ENCODE results near the gene SLC30A1. TPM values are rescaled to one million over a fixed set of nuclear protein-coding genes. Genes with fewer than 3 reads are reported as not detected.

Gene SLC30A1
- total RNA-seq, 1 donor from 2014 or later: 31.9 TPM

GRCh38 chr1:211609120-211610024 is 30.4 kb upstream of the SLC30A1 start:
- peak; percentile 40 to 73 for DNase-seq (ENCODE audit: low read depth in 2 of 2)

GRCh38 chr1:211607754-211608473 is 29.0 kb upstream of the SLC30A1 start:
- no peak for DNase-seq (ENCODE audit: low read depth in 2 of 2)

- DNase-seq (ENCODE audit: low read depth in 2 of 2): peak in 1 of 2 donors; percentile 14
Observed at GRCh38 chr1:211606914-211607753, 28.2 kb upstream of the SLC30A1 start.

- DNase-seq (ENCODE audit: low read depth in 2 of 2): no peak
Observed at GRCh38 chr1:211606332-211606913, 27.5 kb upstream of the SLC30A1 start.

GRCh38 chr1:211605603-211606331 is 26.8 kb upstream of the SLC30A1 start:
- no peak for DNase-seq (ENCODE audit: low read depth in 2 of 2)

GRCh38 chr1:211605034-211605433 is 26.1 kb upstream of the SLC30A1 start:
- no peak for DNase-seq (ENCODE audit: low read depth in 2 of 2)

- DNase-seq (ENCODE audit: low read depth in 2 of 2): no peak
Observed at GRCh38 chr1:211604548-211604947, 25.6 kb upstream of the SLC30A1 start.

- DNase-seq (ENCODE audit: low read depth in 2 of 2): no peak
Observed at GRCh38 chr1:211603713-211604112, 24.8 kb upstream of the SLC30A1 start.

GRCh38 chr1:211603191-211603701 is 24.3 kb upstream of the SLC30A1 start:
- no peak for DNase-seq (ENCODE audit: low read depth in 2 of 2)

- peak in 1 of 2 donors; percentile 48 for DNase-seq (ENCODE audit: low read depth in 2 of 2)
Observed at GRCh38 chr1:211601982-211602670, 23.2 kb upstream of the SLC30A1 start.

- no peak for DNase-seq (ENCODE audit: low read depth in 2 of 2)
Observed at GRCh38 chr1:211601159-211601558, 22.2 kb upstream of the SLC30A1 start.

- DNase-seq (ENCODE audit: low read depth in 2 of 2): no peak
Observed at GRCh38 chr1:211599250-211599649, 20.3 kb upstream of the SLC30A1 start.

GRCh38 chr1:211598514-211598913 is 19.6 kb upstream of the SLC30A1 start:
- DNase-seq (ENCODE audit: low read depth in 2 of 2): no peak

- DNase-seq (ENCODE audit: low read depth in 2 of 2): no peak
Observed at GRCh38 chr1:211596418-211597181, 17.6 kb upstream of the SLC30A1 start.

GRCh38 chr1:211595419-211595818 is 16.5 kb upstream of the SLC30A1 start:
- no peak for DNase-seq (ENCODE audit: low read depth in 2 of 2)

- peak in 1 of 2 donors; percentile 49 for DNase-seq (ENCODE audit: low read depth in 2 of 2)
Observed at GRCh38 chr1:211591980-211592493, 13.1 kb upstream of the SLC30A1 start.

GRCh38 chr1:211589782-211590721 is 11.1 kb upstream of the SLC30A1 start:
- DNase-seq (ENCODE audit: low read depth in 2 of 2): no peak

GRCh38 chr1:211588711-211589110 is 9.8 kb upstream of the SLC30A1 start:
- DNase-seq (ENCODE audit: low read depth in 2 of 2): no peak

All from lung microvascular endothelial cell (primary cell).